Subcutaneous adipose tissue (tissue), 4 donors: ENCODE data around the gene OPTN. TPM values are rescaled to one million over a fixed set of nuclear protein-coding genes. Genes with fewer than 3 reads are reported as not detected.

ENCODE experiments used
- total RNA-seq, 4 donors: library from RNA; depleted of rRNA; stranded (reverse); fragments of >200 nt; gene quantifications; one replicate each; pipeline ENCODE4 v1.1.0, GENCODE V29; 2016
- TF ChIP-seq, protein P1 (sequence below): fragments of 450-650 bp; IDR thresholded peaks from one replicate; pipeline ENCODE4 v1.5.1; 2016; ENCODE audit warnings: low read depth, mild to moderate bottlenecking, control low read depth, antibody characterized with exemption, moderate library complexity

Gene OPTN
- total RNA-seq, 4 donors from 2014 or later = 69.0 to 195 (median 104) TPM

GRCh38 chr10:13067431-13067830 is 32.5 kb upstream of the OPTN start:
- TF ChIP-seq, protein P1, sequence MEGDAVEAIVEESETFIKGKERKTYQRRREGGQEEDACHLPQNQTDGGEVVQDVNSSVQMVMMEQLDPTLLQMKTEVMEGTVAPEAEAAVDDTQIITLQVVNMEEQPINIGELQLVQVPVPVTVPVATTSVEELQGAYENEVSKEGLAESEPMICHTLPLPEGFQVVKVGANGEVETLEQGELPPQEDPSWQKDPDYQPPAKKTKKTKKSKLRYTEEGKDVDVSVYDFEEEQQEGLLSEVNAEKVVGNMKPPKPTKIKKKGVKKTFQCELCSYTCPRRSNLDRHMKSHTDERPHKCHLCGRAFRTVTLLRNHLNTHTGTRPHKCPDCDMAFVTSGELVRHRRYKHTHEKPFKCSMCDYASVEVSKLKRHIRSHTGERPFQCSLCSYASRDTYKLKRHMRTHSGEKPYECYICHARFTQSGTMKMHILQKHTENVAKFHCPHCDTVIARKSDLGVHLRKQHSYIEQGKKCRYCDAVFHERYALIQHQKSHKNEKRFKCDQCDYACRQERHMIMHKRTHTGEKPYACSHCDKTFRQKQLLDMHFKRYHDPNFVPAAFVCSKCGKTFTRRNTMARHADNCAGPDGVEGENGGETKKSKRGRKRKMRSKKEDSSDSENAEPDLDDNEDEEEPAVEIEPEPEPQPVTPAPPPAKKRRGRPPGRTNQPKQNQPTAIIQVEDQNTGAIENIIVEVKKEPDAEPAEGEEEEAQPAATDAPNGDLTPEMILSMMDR = no peak

- TF ChIP-seq, protein P1 = no peak
Measured at GRCh38 chr10:13068071-13068470, 31.9 kb upstream of the OPTN start.

- TF ChIP-seq, protein P1 = no peak
Measured at GRCh38 chr10:13068484-13068883, 31.5 kb upstream of the OPTN start.

DNA sequence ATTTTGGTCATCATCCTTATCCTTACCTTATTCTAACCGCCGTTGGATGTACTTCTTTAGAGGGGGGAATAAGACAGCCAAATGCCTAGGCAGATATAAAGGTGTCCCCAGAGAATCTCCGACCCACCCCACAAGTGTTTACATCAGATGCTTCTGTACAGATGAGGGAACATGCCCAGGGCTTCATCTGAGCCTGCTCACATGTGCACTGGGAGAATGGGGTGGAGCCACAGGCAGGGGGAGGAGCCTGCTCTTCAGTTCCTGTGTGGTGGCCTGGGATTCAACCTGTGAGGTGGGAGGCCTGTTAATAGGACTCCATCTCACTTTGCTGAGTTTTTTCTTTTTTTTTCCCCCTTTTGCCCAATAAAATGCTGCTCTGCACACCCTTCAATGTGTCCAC is 27.6 kb upstream of the OPTN start:
- TF ChIP-seq, protein P1 = no peak

- TF ChIP-seq, protein P1 = no peak
Measured at GRCh38 chr10:13074563-13075451, 25.2 kb upstream of the OPTN start.

DNA sequence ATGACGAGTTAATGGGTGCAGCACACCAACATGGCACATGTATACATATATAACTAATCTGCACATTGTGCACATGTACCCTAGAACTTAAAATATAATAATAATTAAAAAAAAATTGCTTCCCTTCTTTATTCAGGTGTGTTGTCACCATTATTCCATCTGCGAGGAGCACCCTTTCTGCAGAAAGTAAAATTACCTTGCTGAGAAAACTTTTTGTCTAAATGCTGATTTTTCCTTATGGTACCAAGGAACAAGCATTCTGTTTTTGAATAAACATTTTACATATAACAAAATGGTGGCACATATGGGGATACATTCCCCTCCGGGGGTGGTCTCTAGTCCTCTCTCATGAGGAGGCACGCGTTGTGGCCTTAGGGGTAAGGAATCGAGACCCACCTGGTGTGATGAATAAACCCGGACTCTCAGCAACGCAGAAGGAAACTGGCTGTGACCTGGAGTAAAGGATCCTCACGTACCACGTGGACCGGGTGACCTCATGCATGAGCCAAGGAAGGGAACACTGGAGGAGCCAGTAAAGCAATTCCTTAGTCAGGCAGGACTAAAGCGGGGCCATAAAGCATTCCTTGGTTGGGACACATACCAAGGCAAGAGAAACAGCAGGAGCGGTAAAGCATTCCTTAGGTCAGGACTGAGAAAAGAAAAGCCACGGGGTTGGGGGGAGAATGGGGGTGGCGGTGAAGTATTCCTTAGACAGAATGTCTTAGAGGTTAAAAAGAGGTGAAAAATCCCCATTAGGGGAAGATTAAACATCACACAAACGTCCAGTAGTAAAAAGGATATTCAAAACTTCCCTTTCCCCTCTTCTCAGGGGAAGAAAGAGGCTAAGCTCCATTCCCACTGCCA is 20.8 kb upstream of the OPTN start:
- TF ChIP-seq, protein P1 = no peak

GRCh38 chr10:13079776-13080050 is 20.2 kb upstream of the OPTN start:
- TF ChIP-seq, protein P1 = no peak
